Neural cell (in vitro differentiated cells): Measurements from ENCODE around the gene GMDS.

ENCODE experiments used
- CTCF ChIP-seq: fragments of 450-650 bp; IDR thresholded peaks from 2 replicates; pipeline ENCODE4 v1.5.1; 2014; ENCODE audit warnings: antibody characterized with exemption, mild to moderate bottlenecking, moderate library complexity; ENCODE audit not compliant: poor library complexity, severe bottlenecking
- EP300 ChIP-seq: fragments of 450-650 bp; conservative IDR thresholded peaks from 2 replicates; pipeline ENCODE4 v1.6.1; 2014; ENCODE audit warnings: antibody characterized with exemption, mild to moderate bottlenecking, moderate library complexity; ENCODE audit not compliant: poor library complexity, severe bottlenecking
- EZH2 ChIP-seq: fragments of 200-600, 300-800 bp; shearing (Covaris generic), sonication (generic); IDR thresholded peaks from 2 replicates; pipeline ENCODE4 v1.6.1; 2014; ENCODE audit warnings: antibody characterized with exemption, low read length, borderline replicate concordance, mild to moderate bottlenecking; ENCODE audit not compliant: insufficient read depth, poor library complexity, severe bottlenecking
- MXI1 ChIP-seq: fragments of 450-650 bp; conservative IDR thresholded peaks from 2 replicates; pipeline ENCODE4 v1.6.1; 2014; ENCODE audit warnings: antibody characterized with exemption, mild to moderate bottlenecking; ENCODE audit not compliant: poor library complexity, severe bottlenecking
- RAD21 ChIP-seq: fragments of 450-650 bp; conservative IDR thresholded peaks from 2 replicates; pipeline ENCODE4 v1.6.1; 2014; ENCODE audit warnings: antibody characterized with exemption, mild to moderate bottlenecking, moderate library complexity
- SMC3 ChIP-seq: fragments of 450-650 bp; conservative IDR thresholded peaks from 2 replicates; pipeline ENCODE4 v1.6.1; 2014; ENCODE audit warnings: antibody characterized with exemption, mild to moderate bottlenecking, moderate library complexity; ENCODE audit not compliant: poor library complexity
- TAF1 ChIP-seq: IDR thresholded peaks from 2 replicates; pipeline ENCODE4 v1.6.1; 2012; ENCODE audit warnings: low read depth

DNA sequence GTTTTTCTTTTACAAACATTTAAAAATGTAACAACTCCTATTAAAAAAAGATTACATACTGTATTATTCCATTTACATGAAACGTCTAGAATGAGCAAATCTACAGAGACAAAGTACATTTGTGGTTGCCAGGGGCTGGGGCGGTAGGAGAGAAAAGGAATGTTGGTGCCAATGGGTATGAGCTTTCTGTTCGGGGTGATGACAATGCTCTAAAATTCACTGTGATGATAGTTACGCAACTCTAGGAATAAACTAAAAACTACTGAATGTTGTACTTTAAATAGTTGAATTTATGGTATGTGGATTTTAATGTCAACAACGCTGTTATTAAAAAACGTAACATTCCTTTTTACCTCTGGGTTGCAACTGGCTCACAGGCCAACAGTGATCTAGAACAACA, 211.1 kb downstream of the GMDS start:
- TF ChIP-seq CTCF (no peak), EP300 (no peak), MXI1 (no peak), RAD21 (no peak), TAF1 (no peak), EZH2 (no peak), SMC3 (no peak)
